Measurements from ENCODE around the gene MYBPH.

GRCh38 chr1:203172184-203173010, 3.2 kb downstream of the MYBPH start:
- TF ChIP-seq POLR2AphosphoS5 (IDR thresholded peaks at IDR 0.05; ENCODE audit: low read depth, low read length), result no peak
- TF ChIP-seq TAF1 (IDR thresholded peaks at IDR 0.05; ENCODE audit: borderline replicate concordance, low read depth, low read length), result no peak

Measured in GM12892 (cell line).